ENCODE results near the gene COL18A1. TPM values are rescaled to one million over a fixed set of nuclear protein-coding genes. Genes with fewer than 3 reads are reported as not detected.

COL18A1 gene
- total and polyA plus RNA-seq, 5 experiments from 2014 or later: 1.5 to 22.2 (median 9.9) TPM

GRCh38 chr21:45371655-45372054 lies 33.3 kb upstream of the COL18A1 start:
- peaks cover 0 to 5% (median 3%) of the 10 kb centered on the region in 5 donors for H3K27me3 Mint-ChIP-seq
- no peak overlapping the region for H3K27ac Mint-ChIP-seq
- ATAC-seq (no peak), DNase-seq (no peak)
- peaks cover 0 to 23% (median 15%) of the 10 kb centered on the region in 4 donors for H3K4me1 Mint-ChIP-seq
- no peak overlapping the region for H3K4me3 Mint-ChIP-seq
- no peaks in the 10 kb centered on the region for H3K9me3 Mint-ChIP-seq
- POLR2A ChIA-PET: no interaction called here
- no peaks in the 10 kb centered on the region for H3K36me3 Mint-ChIP-seq

GRCh38 chr21:45372732-45373355 lies 32.1 kb upstream of the COL18A1 start:
- Mint-ChIP-seq H3K27ac (peak overlapping the region in 1 of 10 donors; percentile 7), H3K27me3 (peaks cover 0 to 8% (median 3%) of the 10 kb centered on the region in 5 donors), H3K36me3 (no peaks in the 10 kb centered on the region), H3K4me1 (peaks cover 0 to 23% (median 15%) of the 10 kb centered on the region in 4 donors), H3K9me3 (peaks cover 0 to 5% (median 0%) of the 10 kb centered on the region in 9 donors), H3K4me3 (no peak overlapping the region)
- peak in 1 of 10 donors; percentile 42 for DNase-seq
- POLR2A ChIA-PET: no interaction called here
- no peak for ATAC-seq

- Mint-ChIP-seq H3K4me1 (peaks cover 0 to 18% (median 14%) of the 10 kb centered on the region in 4 donors), H3K9me3 (peaks cover 0 to 6% (median 0%) of the 10 kb centered on the region in 9 donors), H3K27ac (no peak overlapping the region), H3K36me3 (no peaks in the 10 kb centered on the region), H3K27me3 (peaks cover 0 to 9% (median 5%) of the 10 kb centered on the region in 5 donors), H3K4me3 (no peak overlapping the region)
- ATAC-seq (no peak), DNase-seq (peak in 1 of 10 donors; percentile 47)
- POLR2A ChIA-PET: no interaction called here
Measured at GRCh38 chr21:45373991-45374816, 30.8 kb upstream of the COL18A1 start.

- POLR2A ChIA-PET: no interaction called here
- H3K36me3 Mint-ChIP-seq: no peaks in the 10 kb centered on the region
- no peak overlapping the region for H3K4me3 Mint-ChIP-seq
- DNase-seq (peak in 1 of 10 donors; percentile 60), ATAC-seq (no peak)
- H3K4me1 Mint-ChIP-seq: peaks cover 1 to 11% (median 9%) of the 10 kb centered on the region in 4 donors
- H3K9me3 Mint-ChIP-seq: peaks cover 0 to 6% (median 0%) of the 10 kb centered on the region in 9 donors
- H3K27ac Mint-ChIP-seq: peak overlapping the region in 1 of 10 donors; percentile 29
- peaks cover 3 to 17% (median 10%) of the 10 kb centered on the region in 5 donors for H3K27me3 Mint-ChIP-seq
Measured at GRCh38 chr21:45374826-45375455, 30.0 kb upstream of the COL18A1 start.

- Mint-ChIP-seq H3K4me3 (no peak overlapping the region), H3K4me1 (peaks cover 0 to 1% (median 0%) of the 10 kb centered on the region in 4 donors), H3K27ac (peak overlapping the region in 1 of 10 donors; percentile 28), H3K27me3 (peaks cover 7 to 24% (median 15%) of the 10 kb centered on the region in 5 donors), H3K36me3 (no peaks in the 10 kb centered on the region), H3K9me3 (peaks cover 0 to 6% (median 0%) of the 10 kb centered on the region in 9 donors)
- POLR2A ChIA-PET: no interaction called here
- no peak for ATAC-seq
- peak in 1 of 10 donors; percentile 58 for DNase-seq
Measured at GRCh38 chr21:45376459-45377324, 28.3 kb upstream of the COL18A1 start.

GRCh38 chr21:45377325-45377709 lies 27.6 kb upstream of the COL18A1 start:
- Mint-ChIP-seq H3K27me3 (peaks cover 7 to 28% (median 16%) of the 10 kb centered on the region in 5 donors), H3K9me3 (peaks cover 0 to 6% (median 0%) of the 10 kb centered on the region in 9 donors), H3K27ac (peak overlapping the region in 1 of 10 donors; percentile 28), H3K4me1 (peaks cover 0 to 1% (median 0%) of the 10 kb centered on the region in 4 donors), H3K4me3 (no peak overlapping the region), H3K36me3 (no peaks in the 10 kb centered on the region)
- ATAC-seq (no peak), DNase-seq (no peak)
- POLR2A ChIA-PET: no interaction called here

GRCh38 chr21:45377866-45378257 lies 27.1 kb upstream of the COL18A1 start:
- ATAC-seq (no peak), DNase-seq (peak in 1 of 10 donors; percentile 3)
- POLR2A ChIA-PET: no interaction called here
- Mint-ChIP-seq H3K27ac (no peak overlapping the region), H3K4me3 (no peak overlapping the region), H3K4me1 (peaks cover 0 to 1% (median 0%) of the 10 kb centered on the region in 4 donors), H3K27me3 (peaks cover 7 to 33% (median 17%) of the 10 kb centered on the region in 5 donors), H3K9me3 (peaks cover 0 to 6% (median 0%) of the 10 kb centered on the region in 9 donors), H3K36me3 (no peaks in the 10 kb centered on the region)

- DNase-seq: peak in 1 of 10 donors; percentile 11
- H3K4me1 Mint-ChIP-seq: peaks cover 0 to 1% (median 0%) of the 10 kb centered on the region in 4 donors
- POLR2A ChIA-PET: no interaction called here
- peak overlapping the region in 1 of 10 donors; percentile 27 for H3K27ac Mint-ChIP-seq
- ATAC-seq: no peak
- no peak overlapping the region for H3K4me3 Mint-ChIP-seq
- no peaks in the 10 kb centered on the region for H3K36me3 Mint-ChIP-seq
- H3K27me3 Mint-ChIP-seq: peaks cover 7 to 35% (median 17%) of the 10 kb centered on the region in 5 donors
- H3K9me3 Mint-ChIP-seq: peaks cover 0 to 6% (median 0%) of the 10 kb centered on the region in 9 donors
Measured at GRCh38 chr21:45378258-45378966, 26.6 kb upstream of the COL18A1 start.

- peak overlapping the region in 2 of 10 donors; percentile 29 to 54 for H3K27ac Mint-ChIP-seq
- no peak for ATAC-seq
- H3K4me1 Mint-ChIP-seq: peaks cover 0 to 1% (median 0%) of the 10 kb centered on the region in 4 donors
- H3K9me3 Mint-ChIP-seq: peaks cover 0 to 6% (median 0%) of the 10 kb centered on the region in 9 donors
- POLR2A ChIA-PET: no interaction called here
- H3K36me3 Mint-ChIP-seq: no peaks in the 10 kb centered on the region
- no peak overlapping the region for H3K4me3 Mint-ChIP-seq
- peaks cover 7 to 35% (median 17%) of the 10 kb centered on the region in 5 donors for H3K27me3 Mint-ChIP-seq
- peak in 1 of 10 donors; percentile 22 for DNase-seq
Measured at GRCh38 chr21:45379171-45379900, 25.6 kb upstream of the COL18A1 start.

- Mint-ChIP-seq H3K4me1 (peaks cover 0 to 1% (median 0%) of the 10 kb centered on the region in 4 donors), H3K27ac (peak overlapping the region in 1 of 10 donors; percentile 54), H3K4me3 (no peak overlapping the region), H3K9me3 (peaks cover 0 to 6% (median 0%) of the 10 kb centered on the region in 9 donors), H3K36me3 (no peaks in the 10 kb centered on the region), H3K27me3 (peaks cover 7 to 37% (median 18%) of the 10 kb centered on the region in 5 donors)
- peak in 1 of 10 donors; percentile 22 for DNase-seq
- ATAC-seq: no peak
- POLR2A ChIA-PET: no interaction called here
Measured at GRCh38 chr21:45379901-45380330, 25.0 kb upstream of the COL18A1 start.

- ATAC-seq (no peak), DNase-seq (peak in 1 of 10 donors; percentile 30)
- no peaks in the 10 kb centered on the region for H3K36me3 Mint-ChIP-seq
- H3K4me1 Mint-ChIP-seq: peaks cover 0 to 1% (median 0%) of the 10 kb centered on the region in 4 donors
- no peak overlapping the region for H3K4me3 Mint-ChIP-seq
- peak overlapping the region in 1 of 10 donors; percentile 78 for H3K27ac Mint-ChIP-seq
- POLR2A ChIA-PET: no interaction called here
- peaks cover 7 to 43% (median 23%) of the 10 kb centered on the region in 5 donors for H3K27me3 Mint-ChIP-seq
- H3K9me3 Mint-ChIP-seq: peaks cover 0 to 6% (median 0%) of the 10 kb centered on the region in 9 donors
Measured at GRCh38 chr21:45380566-45380965, 24.4 kb upstream of the COL18A1 start.
